ENCODE data around the gene TXN.
"Not testable (repeated sequence)": the region's sequence is repeated elsewhere in the genome, so short reads cannot be mapped to it uniquely, and the experiment has no call there.

The TXN gene

DNA sequence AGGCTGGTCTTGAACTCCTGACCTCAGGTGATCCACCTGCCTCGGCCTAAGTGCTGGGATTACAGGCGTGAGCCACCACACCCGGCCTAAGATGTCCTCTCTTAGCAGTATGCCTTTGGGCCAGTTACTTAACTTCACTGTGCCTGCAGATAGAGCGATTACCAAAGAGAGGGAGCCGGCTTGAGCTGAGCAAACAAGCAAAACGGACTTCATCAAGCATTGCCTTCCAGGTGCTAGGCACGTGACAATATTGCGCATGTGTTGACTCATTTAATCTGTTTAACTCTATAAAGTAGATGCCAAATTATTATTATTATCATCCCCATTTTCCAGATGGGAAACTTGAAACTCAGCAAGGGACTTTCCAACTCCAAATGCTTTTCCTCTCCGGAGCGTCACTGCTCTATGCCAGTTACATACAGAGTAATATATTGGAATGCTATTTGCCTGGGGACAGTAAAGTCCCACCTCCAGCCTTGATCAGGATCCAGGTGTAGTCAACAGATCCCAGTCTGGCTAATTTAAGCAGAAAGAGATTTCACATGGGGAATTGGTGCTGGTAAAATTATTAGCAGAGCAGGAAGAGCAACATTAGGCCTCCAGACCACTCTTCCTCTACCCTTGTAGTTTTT lies 42.8 kb downstream of the TXN start:
- Histone ChIP-seq H3K9ac (ENCODE audit: low read depth, low read length) (no peak overlapping the region), H3K36me3 (ENCODE audit: insufficient read depth, low read length) (no peaks in the 10 kb centered on the region), H3K9me3 (ENCODE audit: control insufficient read depth, insufficient read depth, low read length) (peaks cover 4% of the 10 kb centered on the region; the same call in 1 of the 2 replicates), H3K4me1 (ENCODE audit: insufficient read depth, low read length) (no peaks in the 10 kb centered on the region)

DNA sequence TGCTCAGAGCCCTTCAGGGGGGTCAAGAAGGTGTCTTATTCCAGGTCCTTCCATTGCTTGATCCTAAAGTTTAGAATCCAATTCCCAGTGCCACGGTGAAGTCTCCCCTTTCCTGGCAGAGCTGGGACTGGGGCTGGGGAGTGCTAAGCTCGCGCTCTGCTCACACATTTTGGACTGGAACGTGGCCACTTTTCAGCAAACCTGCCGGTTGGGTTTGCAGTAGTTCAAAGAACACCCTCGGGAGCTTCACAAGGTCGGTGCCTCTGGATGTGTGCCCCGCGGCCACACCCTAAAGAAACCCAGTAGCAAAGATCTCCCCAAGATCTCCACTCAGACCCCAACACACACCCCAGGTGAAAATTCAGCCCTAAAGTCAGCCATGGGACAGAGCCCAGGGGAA lies 48.3 kb downstream of the TXN start, which contains the start of gene C9orf152:
TSS of gene C9orf152 (minus strand) at position 129 of the 400 bp plus-strand sequence. CDS start 580 bp downstream, outside the sequence.
- no peaks in the 10 kb centered on the region for H3K36me3 ChIP-seq (ENCODE audit: insufficient read depth, low read length)
- H3K4me1 ChIP-seq (ENCODE audit: insufficient read depth, low read length) = no peaks in the 10 kb centered on the region
- H3K9ac ChIP-seq (ENCODE audit: low read depth, low read length) = no peak within 1 kb of the TSS
- H3K9me3 ChIP-seq (ENCODE audit: control insufficient read depth, insufficient read depth, low read length) = peaks cover 4% of the 10 kb centered on the region; the same call in 1 of the 2 replicates

DNA sequence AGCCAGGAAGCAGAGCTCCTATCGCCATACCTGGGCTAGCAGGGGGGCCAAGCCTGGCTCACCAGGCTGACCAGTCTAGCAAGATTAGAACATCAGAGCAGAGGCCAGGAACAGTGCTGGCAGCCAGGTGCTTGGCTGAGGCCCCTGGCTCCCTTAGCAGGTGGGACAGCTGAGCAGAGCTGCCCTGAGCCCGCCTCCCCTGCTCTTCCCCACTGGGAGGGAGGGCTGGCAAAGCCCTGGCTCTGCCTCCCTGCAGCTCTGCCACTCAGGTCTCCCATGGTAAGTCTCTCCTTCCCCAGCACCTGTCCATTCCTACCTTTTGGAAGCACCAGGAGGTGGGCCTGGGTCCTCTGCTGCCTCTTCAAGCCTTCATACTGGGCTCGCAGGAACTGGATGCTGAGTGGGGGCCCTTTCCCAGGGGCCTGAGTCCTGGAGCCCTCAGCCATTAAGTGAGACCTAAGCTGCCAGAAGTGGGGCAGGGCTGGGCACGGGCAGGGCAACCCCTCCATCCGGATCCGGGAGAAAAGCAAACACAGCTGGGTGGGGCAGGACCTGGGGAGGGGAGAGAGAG lies 49.2 kb downstream of the TXN start:
- Histone ChIP-seq H3K9me3 (ENCODE audit: control insufficient read depth, insufficient read depth, low read length) (peaks cover 4% of the 10 kb centered on the region; the same call in 1 of the 2 replicates), H3K9ac (ENCODE audit: low read depth, low read length) (no peak overlapping the region)

DNA sequence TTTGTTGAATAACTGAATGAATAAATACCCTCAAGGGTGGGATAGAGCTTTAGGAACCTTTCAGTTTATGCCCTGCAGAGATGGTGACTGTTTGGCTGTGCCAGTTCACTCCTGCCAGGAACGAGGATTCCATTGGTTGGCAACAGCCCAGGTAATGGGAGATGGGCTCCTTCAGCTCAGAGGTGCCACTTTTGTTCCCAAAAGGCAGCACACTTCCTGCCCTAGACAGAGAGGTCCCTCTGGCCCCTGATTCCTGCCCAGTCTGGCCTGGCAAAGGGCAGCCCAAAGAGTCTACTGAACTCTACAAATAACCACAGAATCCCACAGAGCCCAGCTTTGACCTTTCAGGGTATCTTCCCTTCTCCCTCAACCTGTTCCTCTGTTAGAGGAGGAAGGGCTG lies 49.9 kb downstream of the TXN start:
- Histone ChIP-seq H3K36me3 (ENCODE audit: insufficient read depth, low read length) (no peaks in the 10 kb centered on the region), H3K4me1 (ENCODE audit: insufficient read depth, low read length) (no peaks in the 10 kb centered on the region), H3K9me3 (ENCODE audit: control insufficient read depth, insufficient read depth, low read length) (no peaks in the 10 kb centered on the region), H3K9ac (ENCODE audit: low read depth, low read length) (no peak overlapping the region)

More for the DNA sequence above, 49.2 kb downstream of the TXN start:
- H3K4me1 ChIP-seq (ENCODE audit: insufficient read depth, low read length) = no peaks in the 10 kb centered on the region
- H3K36me3 ChIP-seq (ENCODE audit: insufficient read depth, low read length) = no peaks in the 10 kb centered on the region

DNA sequence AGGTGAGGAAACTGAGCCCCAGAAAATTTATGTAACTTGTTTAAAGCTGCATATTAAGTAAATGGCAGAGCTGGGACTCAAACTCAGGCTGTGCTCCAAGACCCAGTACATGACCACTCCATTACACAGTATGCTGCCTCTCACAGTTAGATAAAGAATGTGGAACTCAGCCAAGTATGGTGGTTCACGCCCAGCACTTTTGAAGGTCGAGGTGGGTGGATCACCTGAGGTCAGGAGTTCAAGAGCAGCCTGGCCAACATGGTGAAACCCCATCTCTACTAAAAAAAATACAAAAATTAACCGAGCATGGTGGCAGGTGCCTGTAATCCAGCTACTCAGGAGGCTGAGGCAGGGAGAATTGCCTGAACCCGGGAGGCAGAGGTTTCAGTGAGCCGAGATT lies 50.7 kb downstream of the TXN start:
- not testable (repeated sequence) for H3K4me1 ChIP-seq (ENCODE audit: insufficient read depth, low read length); H3K9me3 ChIP-seq (ENCODE audit: control insufficient read depth, insufficient read depth, low read length); H3K36me3 ChIP-seq (ENCODE audit: insufficient read depth, low read length); H3K9ac ChIP-seq (ENCODE audit: low read depth, low read length)

DNA sequence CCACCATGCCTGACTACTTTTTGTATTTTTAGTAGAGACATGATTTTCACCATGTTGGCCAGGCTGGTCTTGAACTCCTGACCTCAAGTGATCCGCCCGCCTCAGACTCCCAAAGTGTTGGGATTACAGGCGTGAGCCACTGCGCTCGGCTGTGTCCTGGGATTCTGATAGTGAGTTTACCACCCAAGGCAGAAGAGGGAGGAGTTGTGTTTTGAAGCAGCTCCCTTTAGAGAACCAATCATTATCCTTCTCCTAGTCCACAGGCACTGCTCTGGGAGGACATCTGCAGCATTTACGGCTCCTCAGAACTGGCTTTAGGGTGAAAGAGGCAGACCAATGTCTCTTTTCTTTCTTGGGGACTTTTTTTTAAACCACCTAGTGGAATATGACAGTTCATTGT lies 54.1 kb downstream of the TXN start:
- no peak overlapping the region for H3K9ac ChIP-seq (ENCODE audit: low read depth, low read length)
- H3K9me3 ChIP-seq (ENCODE audit: control insufficient read depth, insufficient read depth, low read length) = no peaks in the 10 kb centered on the region
- no peaks in the 10 kb centered on the region for H3K36me3 ChIP-seq (ENCODE audit: insufficient read depth, low read length)
- H3K4me1 ChIP-seq (ENCODE audit: insufficient read depth, low read length) = no peaks in the 10 kb centered on the region

DNA sequence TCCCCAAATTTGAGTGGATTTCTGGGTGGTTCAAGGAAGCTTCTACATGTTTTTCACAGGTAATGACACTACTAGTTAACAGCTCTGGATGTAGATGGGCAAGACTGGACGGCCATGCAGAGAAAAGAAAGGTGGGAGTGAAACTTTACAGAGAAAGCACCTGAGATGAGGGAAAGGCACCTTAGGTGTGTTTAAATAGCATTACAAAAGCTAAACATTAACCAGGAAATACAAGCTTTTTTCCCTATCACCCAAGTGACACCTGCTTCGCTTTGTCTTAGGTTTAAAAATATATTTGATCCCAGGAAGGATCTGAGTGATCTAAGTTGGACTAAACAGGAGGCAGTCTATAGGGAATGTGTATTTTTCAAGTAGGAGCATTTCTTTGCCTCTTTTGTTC lies 56.7 kb downstream of the TXN start:
- Histone ChIP-seq H3K4me1 (ENCODE audit: insufficient read depth, low read length) (no peaks in the 10 kb centered on the region), H3K9ac (ENCODE audit: low read depth, low read length) (no peak overlapping the region), H3K9me3 (ENCODE audit: control insufficient read depth, insufficient read depth, low read length) (peaks cover 3% of the 10 kb centered on the region; the same call in 1 of the 2 replicates), H3K36me3 (ENCODE audit: insufficient read depth, low read length) (no peaks in the 10 kb centered on the region)

DNA sequence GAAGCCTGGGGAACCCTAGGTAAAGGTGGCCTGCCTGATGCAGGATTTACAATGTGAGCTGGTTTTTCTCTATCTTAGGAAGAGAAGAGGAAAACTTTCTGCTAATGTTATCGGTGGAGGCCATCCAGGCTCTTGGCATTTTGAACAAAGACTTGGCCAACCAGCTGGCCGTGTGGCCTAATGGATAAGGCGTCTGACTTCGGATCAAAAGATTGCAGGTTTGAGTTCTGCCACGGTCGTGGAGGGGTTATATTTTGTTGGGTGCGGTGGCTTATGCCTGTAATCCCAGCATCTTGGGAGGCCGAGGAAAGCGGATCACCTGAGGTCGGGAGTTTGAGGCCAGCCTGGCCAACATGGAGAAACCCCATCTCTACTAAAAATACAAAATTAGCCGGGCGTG lies 58.0 kb downstream of the TXN start:
- no peaks in the 10 kb centered on the region for H3K36me3 ChIP-seq (ENCODE audit: insufficient read depth, low read length)
- no peaks in the 10 kb centered on the region for H3K4me1 ChIP-seq (ENCODE audit: insufficient read depth, low read length)
- peaks cover 3% of the 10 kb centered on the region; the same call in 1 of the 2 replicates for H3K9me3 ChIP-seq (ENCODE audit: control insufficient read depth, insufficient read depth, low read length)
- no peak overlapping the region for H3K9ac ChIP-seq (ENCODE audit: low read depth, low read length)

DNA sequence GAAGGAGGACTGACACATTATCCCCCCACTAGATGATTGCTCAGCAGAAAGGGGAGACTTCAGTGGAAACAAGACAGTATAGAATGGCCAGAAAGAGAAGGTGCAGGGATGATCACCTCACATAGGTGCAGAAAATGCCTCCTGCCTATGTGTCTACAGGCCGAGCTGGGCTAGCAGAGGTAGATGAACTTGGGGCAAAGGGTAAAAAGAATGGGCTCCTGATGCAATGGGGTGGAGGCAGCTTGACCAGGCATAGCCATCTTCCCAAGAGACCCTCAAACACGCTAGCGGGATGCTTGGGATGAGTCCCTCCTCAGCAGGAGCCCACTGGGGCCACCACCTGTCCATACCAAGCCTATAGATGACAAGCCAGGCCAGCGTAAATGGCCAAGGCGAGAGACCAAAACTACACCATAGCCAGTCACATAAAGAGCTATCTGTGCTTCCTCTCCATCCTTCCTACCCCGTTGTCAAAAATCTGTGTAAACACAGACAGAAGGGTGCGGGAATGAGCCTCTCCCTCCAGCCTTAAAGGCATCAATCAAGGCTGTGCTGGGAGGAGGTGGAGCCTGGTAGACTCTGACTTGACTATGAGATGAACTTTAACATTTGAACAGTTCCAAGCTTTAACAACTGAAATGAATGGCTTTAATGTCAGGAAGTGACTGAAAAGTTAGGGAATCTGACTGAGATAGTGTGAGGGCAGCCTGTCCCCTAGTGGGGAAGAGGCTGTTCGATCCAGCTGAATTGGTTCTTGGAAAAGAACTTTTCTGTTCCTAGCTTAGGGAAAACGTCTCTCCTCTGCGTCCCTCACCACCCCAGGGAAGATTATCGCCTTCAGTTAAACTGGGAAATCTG lies 58.7 kb downstream of the TXN start:
- H3K36me3 ChIP-seq (ENCODE audit: insufficient read depth, low read length) = no peaks in the 10 kb centered on the region
- no peaks in the 10 kb centered on the region for H3K4me1 ChIP-seq (ENCODE audit: insufficient read depth, low read length)
- peaks cover 3% of the 10 kb centered on the region; the same call in 1 of the 2 replicates for H3K9me3 ChIP-seq (ENCODE audit: control insufficient read depth, insufficient read depth, low read length)
- no peak overlapping the region for H3K9ac ChIP-seq (ENCODE audit: low read depth, low read length)

DNA sequence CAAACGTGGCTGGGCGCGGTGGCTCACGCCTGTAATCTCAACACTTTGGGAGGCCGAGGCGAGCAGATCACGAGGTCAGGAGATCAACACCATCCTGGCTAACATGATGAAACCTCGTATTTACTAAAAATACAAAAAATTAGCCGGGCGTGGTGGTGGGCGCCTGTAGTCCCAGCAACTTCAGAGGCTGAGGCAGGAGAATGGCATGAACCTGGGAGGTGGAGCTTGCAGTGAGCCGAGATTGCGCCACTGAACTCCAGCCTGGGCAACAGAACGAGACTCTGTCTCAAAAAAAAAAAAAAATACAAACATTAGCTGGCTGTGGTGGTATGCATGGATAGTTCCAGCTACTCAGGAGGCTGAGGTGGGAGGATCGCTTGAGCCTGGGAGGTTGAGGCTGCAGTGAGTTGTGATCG lies 60.2 kb downstream of the TXN start:
- not testable (repeated sequence) for H3K9me3 ChIP-seq (ENCODE audit: control insufficient read depth, insufficient read depth, low read length); H3K4me1 ChIP-seq (ENCODE audit: insufficient read depth, low read length); H3K36me3 ChIP-seq (ENCODE audit: insufficient read depth, low read length); H3K9ac ChIP-seq (ENCODE audit: low read depth, low read length)

Data from ES-I3 (cell line).